ENCODE data around the gene CENATAC. TPM values are rescaled to one million over a fixed set of nuclear protein-coding genes. Genes with fewer than 3 reads are reported as not detected.
"Not testable (repeated sequence)": the region's sequence is repeated elsewhere in the genome, so short reads cannot be mapped to it uniquely, and the experiment has no call there.

Gene CENATAC
- total RNA-seq, 4 donors from 2014 or later: 7.4 to 36.4 (median 16.1) TPM

GRCh38 chr11:119056421-119056999 lies 58.6 kb downstream of the CENATAC start:
- ATAC-seq: peak; percentile 6 to 22
- no peaks in the 10 kb centered on the region for H3K9me3 ChIP-seq
- peak overlapping the region; percentile 73 to 84 (median 78) for H3K4me3 ChIP-seq
- TF ChIP-seq, protein P1, sequence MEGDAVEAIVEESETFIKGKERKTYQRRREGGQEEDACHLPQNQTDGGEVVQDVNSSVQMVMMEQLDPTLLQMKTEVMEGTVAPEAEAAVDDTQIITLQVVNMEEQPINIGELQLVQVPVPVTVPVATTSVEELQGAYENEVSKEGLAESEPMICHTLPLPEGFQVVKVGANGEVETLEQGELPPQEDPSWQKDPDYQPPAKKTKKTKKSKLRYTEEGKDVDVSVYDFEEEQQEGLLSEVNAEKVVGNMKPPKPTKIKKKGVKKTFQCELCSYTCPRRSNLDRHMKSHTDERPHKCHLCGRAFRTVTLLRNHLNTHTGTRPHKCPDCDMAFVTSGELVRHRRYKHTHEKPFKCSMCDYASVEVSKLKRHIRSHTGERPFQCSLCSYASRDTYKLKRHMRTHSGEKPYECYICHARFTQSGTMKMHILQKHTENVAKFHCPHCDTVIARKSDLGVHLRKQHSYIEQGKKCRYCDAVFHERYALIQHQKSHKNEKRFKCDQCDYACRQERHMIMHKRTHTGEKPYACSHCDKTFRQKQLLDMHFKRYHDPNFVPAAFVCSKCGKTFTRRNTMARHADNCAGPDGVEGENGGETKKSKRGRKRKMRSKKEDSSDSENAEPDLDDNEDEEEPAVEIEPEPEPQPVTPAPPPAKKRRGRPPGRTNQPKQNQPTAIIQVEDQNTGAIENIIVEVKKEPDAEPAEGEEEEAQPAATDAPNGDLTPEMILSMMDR (IDR thresholded peaks at IDR 0.05 in 4 of 5, conservative IDR thresholded peaks at IDR 0.05 in 1 of 5): no peak
- TF ChIP-seq POLR2A (IDR thresholded peaks at IDR 0.05): no peak
- H3K27me3 ChIP-seq: no peaks in the 10 kb centered on the region
- in situ Hi-C loops (cut with MboI; ENCODE audit: low sequenced_read_pairs in 4 of 4): no loop called here
- intact Hi-C loops (cut with DNase I; ENCODE audit: low total_unique reads): loop anchor here (2.0 kb wide), 2 partner anchors 38 to 60 kb away; a partner anchor contains a TSS
- peak in 1 of 2 donors; percentile 28 for DNase-seq
- peaks cover 13 to 15% of the 10 kb centered on the region in 2 donors for H3K4me1 ChIP-seq
- peaks cover 0 to 39% of the 10 kb centered on the region in 2 donors for H3K36me3 ChIP-seq
- peak overlapping the region; percentile 83 to 91 (median 88) for H3K27ac ChIP-seq

DNA sequence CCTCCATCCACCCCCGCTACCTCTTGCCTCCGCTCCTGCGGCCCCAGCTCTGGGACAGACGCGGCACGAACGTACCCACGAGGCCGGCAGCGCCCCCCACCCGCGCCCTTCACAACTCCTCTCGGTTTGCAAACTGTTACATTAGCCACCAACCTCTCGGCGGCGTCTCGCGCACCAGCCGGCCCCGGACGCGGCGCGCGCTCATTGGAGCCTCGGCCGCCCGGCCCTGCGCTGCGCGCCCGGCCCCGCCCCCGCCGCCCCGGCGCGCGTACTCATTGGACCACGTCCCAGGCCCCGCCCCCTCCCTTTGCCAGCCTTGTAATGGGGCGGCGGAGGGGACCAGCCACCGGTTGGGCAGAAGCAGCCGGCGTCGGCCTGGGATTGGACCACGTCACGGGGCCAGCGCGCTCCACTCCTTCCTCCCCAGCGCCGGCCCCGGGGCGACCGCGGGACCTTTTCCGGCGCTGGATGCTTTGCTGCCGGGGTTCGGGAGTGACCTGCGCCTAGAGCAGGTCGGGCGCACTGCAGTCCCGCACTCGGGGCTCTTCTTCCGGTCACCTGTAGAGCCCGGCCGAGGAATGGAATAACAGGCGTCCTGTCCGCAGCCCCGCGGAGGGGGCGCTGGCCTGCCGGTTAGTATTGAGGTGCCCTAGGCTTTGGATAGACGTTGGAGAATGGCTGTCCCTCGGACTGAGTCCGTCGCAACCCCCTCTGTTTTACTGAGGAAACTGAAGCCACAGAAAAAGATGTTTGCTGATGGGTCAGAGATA lies 59.2 kb downstream of the CENATAC start, which contains the start of gene HYOU1:
Gene HYOU1, minus strand, starts transcription at position 206 of the 770 bp plus-strand sequence. CDS start 1,045 bp downstream, outside the sequence.
- Histone ChIP-seq H3K4me1 (peaks cover 13 to 16% of the 10 kb centered on the region in 2 donors), H3K27ac (peak within 1 kb of the TSS; percentile 83 to 95 (median 88)), H3K4me3 (peak within 1 kb of the TSS; percentile 73 to 92 (median 80)), H3K36me3 (peaks cover 0 to 32% of the 10 kb centered on the region in 2 donors), H3K27me3 (no peaks in the 10 kb centered on the region), H3K9me3 (no peaks in the 10 kb centered on the region)
- TF ChIP-seq POLR2A (IDR thresholded peaks at IDR 0.05): peak; percentile 94 to 95
- TF ChIP-seq, protein P1 (IDR thresholded peaks at IDR 0.05 in 4 of 5, conservative IDR thresholded peaks at IDR 0.05 in 1 of 5): peak in 2 of 5 experiments; percentile 19 to 36
- ATAC-seq (peak; percentile 92 to 93), DNase-seq (peak; percentile 97)
- in situ Hi-C loops (cut with MboI; ENCODE audit: low sequenced_read_pairs in 4 of 4): no loop called here
- intact Hi-C loops (cut with DNase I; ENCODE audit: low total_unique reads): loop anchor here (1.0 to 2.0 kb wide), 5 partner anchors 10 to 64 kb away; partner anchors contain the start of genes HINFP and VPS11

GRCh38 chr11:119059128-119059527 lies 61.2 kb downstream of the CENATAC start:
- ATAC-seq; DNase-seq; H3K27me3 ChIP-seq; intact Hi-C loops (cut with DNase I; ENCODE audit: low total_unique reads); H3K27ac ChIP-seq; H3K4me3 ChIP-seq; in situ Hi-C loops (cut with MboI; ENCODE audit: low sequenced_read_pairs in 4 of 4); H3K9me3 ChIP-seq: not testable (repeated sequence)
- peaks cover 13 to 24% of the 10 kb centered on the region in 2 donors for H3K4me1 ChIP-seq
- H3K36me3 ChIP-seq: peaks cover 0 to 13% of the 10 kb centered on the region in 2 donors

GRCh38 chr11:119061256-119061655 lies 63.3 kb downstream of the CENATAC start:
- DNase-seq: no peak
- Histone ChIP-seq H3K27ac (no peak overlapping the region), H3K4me3 (no peak overlapping the region), H3K9me3 (no peaks in the 10 kb centered on the region), H3K4me1 (peaks cover 12 to 20% of the 10 kb centered on the region in 2 donors), H3K27me3 (no peaks in the 10 kb centered on the region), H3K36me3 (peaks cover 0 to 5% of the 10 kb centered on the region in 2 donors)
- no peak for TF ChIP-seq POLR2A (IDR thresholded peaks at IDR 0.05)
- TF ChIP-seq, protein P1 (IDR thresholded peaks at IDR 0.05 in 4 of 5, conservative IDR thresholded peaks at IDR 0.05 in 1 of 5): no peak
- no peak for ATAC-seq
- intact Hi-C loops (cut with DNase I; ENCODE audit: low total_unique reads) (loop anchor here (10.0 kb wide), 1 partner anchor 144 kb away; the partner anchor contains the start of gene CBL), in situ Hi-C loops (cut with MboI; ENCODE audit: low sequenced_read_pairs in 4 of 4) (no loop called here)

- H3K4me3 ChIP-seq: no peak overlapping the region
- H3K27ac ChIP-seq: peak overlapping the region in 2 of 4 donors; percentile 3 to 26
- in situ Hi-C loops (cut with MboI; ENCODE audit: low sequenced_read_pairs in 4 of 4): no loop called here
- TF ChIP-seq, protein P1 (IDR thresholded peaks at IDR 0.05 in 4 of 5, conservative IDR thresholded peaks at IDR 0.05 in 1 of 5): no peak
- TF ChIP-seq POLR2A (IDR thresholded peaks at IDR 0.05): no peak
- ATAC-seq (no peak), DNase-seq (no peak)
- H3K9me3 ChIP-seq: no peaks in the 10 kb centered on the region
- intact Hi-C loops (cut with DNase I; ENCODE audit: low total_unique reads): loop anchor here (10.0 kb wide), 1 partner anchor 142 kb away; the partner anchor contains the start of gene CBL
- peaks cover 0 to 5% of the 10 kb centered on the region in 2 donors for H3K36me3 ChIP-seq
- no peaks in the 10 kb centered on the region for H3K27me3 ChIP-seq
- peaks cover 18 to 26% of the 10 kb centered on the region in 2 donors for H3K4me1 ChIP-seq
These were observed 64.8 kb downstream of the CENATAC start for GRCh38 chr11:119062779-119063178.
